GM10847 (cell line): ENCODE data around the gene TRIO.

Experiments used
- POLR2A ChIP-seq: IDR thresholded peaks from 2 replicates; pipeline ENCODE4 v1.6.1; 2011; ENCODE audit not compliant: insufficient read length; ENCODE audit errors: extremely low read depth

TRIO gene

GRCh38 chr5:14151416-14151815 is 8.3 kb downstream of the TRIO start:
- no peak for TF ChIP-seq POLR2A

GRCh38 chr5:14153071-14153864 is 10.1 kb downstream of the TRIO start:
- TF ChIP-seq POLR2A, result no peak

- no peak for TF ChIP-seq POLR2A
These were observed 11.0 kb downstream of the TRIO start for GRCh38 chr5:14153932-14154731.

GRCh38 chr5:14155075-14155474 is 11.9 kb downstream of the TRIO start:
- no peak for TF ChIP-seq POLR2A

- no peak for TF ChIP-seq POLR2A
These were observed 12.6 kb downstream of the TRIO start for GRCh38 chr5:14155739-14156138.

- TF ChIP-seq POLR2A, result no peak
These were observed 13.1 kb downstream of the TRIO start for GRCh38 chr5:14156290-14156649.

- TF ChIP-seq POLR2A, result no peak
These were observed 13.7 kb downstream of the TRIO start for GRCh38 chr5:14156650-14157492.

GRCh38 chr5:14157493-14157782 is 14.3 kb downstream of the TRIO start:
- no peak for TF ChIP-seq POLR2A

- TF ChIP-seq POLR2A, result no peak
These were observed 15.9 kb downstream of the TRIO start for GRCh38 chr5:14158890-14159666.

GRCh38 chr5:14161825-14162556 is 18.8 kb downstream of the TRIO start:
- TF ChIP-seq POLR2A, result no peak

GRCh38 chr5:14164164-14165163 is 21.3 kb downstream of the TRIO start:
- no peak for TF ChIP-seq POLR2A

GRCh38 chr5:14165375-14166106 is 22.4 kb downstream of the TRIO start:
- TF ChIP-seq POLR2A, result no peak
